HepG2 (cell line): ENCODE data around the gene LRP2. TPM values are rescaled to one million over a fixed set of nuclear protein-coding genes. Genes with fewer than 3 reads are reported as not detected.

ENCODE experiments used
- ATAC-seq: fragments of 200-7000 bp; cut with Tn5 transposase; 3 replicates; pipeline ENCODE4 v1.9.1; 2020; ENCODE audit warnings: mild to moderate bottlenecking, moderate library complexity
- BruUV-seq: library from RNA; stranded (reverse); fragments of 400-500 nt; replicated peaks from 2 replicates; lab custom pipeline; 2021; lab: Mats Ljungman, UMichigan
- CTCF ChIA-PET: fragments of 300-600 bp; formaldehyde crosslinking; extraction: SDS; loops from one replicate; lab custom pipeline; 2021; ENCODE audit warnings: low total read pairs, inconsistent platforms, low intra/inter-chr PET ratio; lab: Yijun Ruan, JAX
- POLR2A ChIA-PET: fragments of 350-600 bp; sonication (Branson Sonifier 250); formaldehyde crosslinking; loops from one replicate; lab custom pipeline; 2020; ENCODE audit warnings: antibody characterized with exemption, inconsistent platforms; lab: Yijun Ruan, JAX
- DNase-seq: peaks from one replicate; pipeline ENCODE4 v3.0.0-alpha.2; 2015; ENCODE audit warnings: low spot score
- FAIRE-seq: peaks from 3 replicates; lab custom pipeline; 2011; peaks lifted over from hg19 to GRCh38; lab: Jason Lieb, UNC
- H2AFZ ChIP-seq: one replicate; pipeline ENCODE4 v1.6.1; 2011; ENCODE audit warnings: low read length, inconsistent platforms
- H3K27ac ChIP-seq: fragments of 300-600 bp; 3 replicates; pipeline ENCODE4 v1.8.0; 2011; ENCODE audit warnings: mixed run types, mild to moderate bottlenecking, mixed read lengths, low read length, inconsistent platforms; ENCODE audit not compliant: insufficient read depth; ENCODE audit errors: extremely low read length
- H3K27me3 ChIP-seq, 2 experiments: fragments of 200-600 bp in 1 of 2; 2 replicates in 1 of 2; 3 replicates in 1 of 2; pipeline versions ENCODE4 v1.6.0 to v1.8.0; 2011; ENCODE audit warnings: low read length in 2 of 2, mild to moderate bottlenecking in 2 of 2, moderate library complexity in 2 of 2, inconsistent platforms in 1 of 2; ENCODE audit not compliant: insufficient read depth in 2 of 2, control insufficient read depth in 1 of 2
- H3K36me3 ChIP-seq, 2 experiments: fragments of 200-600 bp in 1 of 2; replicated peaks in 1 of 2; 2 replicates in 1 of 2; 3 replicates in 1 of 2; pipeline versions ENCODE4 v1.5.1 to v1.8.0; 2011; ENCODE audit warnings: low read length in 2 of 2, inconsistent platforms in 1 of 2; ENCODE audit not compliant: insufficient read depth in 2 of 2, control insufficient read depth in 1 of 2
- H3K4me1 ChIP-seq: 2 replicates; pipeline ENCODE4 v1.5.1; 2012; ENCODE audit warnings: low read length, inconsistent platforms; ENCODE audit not compliant: insufficient read depth
- H3K4me2 ChIP-seq: 2 replicates; pipeline ENCODE4 v1.6.0; 2011; ENCODE audit warnings: low read depth, low read length, inconsistent platforms
- H3K4me3 ChIP-seq, 3 experiments: fragments of 200-600 bp in 1 of 3; sonication (generic), shearing (Covaris generic) in 1 of 3; replicated peaks in 1 of 3; 2 replicates each; pipeline ENCODE4 v1.5.1; 2011 to 2016; ENCODE audit warnings: low read length in 3 of 3, inconsistent platforms in 2 of 3, low read depth in 2 of 3, mild to moderate bottlenecking in 2 of 3, control low read depth in 1 of 3, mixed read lengths in 1 of 3; ENCODE audit not compliant: insufficient read depth in 1 of 3
- H3K79me2 ChIP-seq: one replicate; pipeline ENCODE4 v1.6.1; 2011; ENCODE audit warnings: low read length, inconsistent platforms; ENCODE audit not compliant: insufficient read depth
- H3K9ac ChIP-seq: 2 replicates; pipeline ENCODE4 v1.6.0; 2011; ENCODE audit warnings: mild to moderate bottlenecking, low read depth, low read length, inconsistent platforms; ENCODE audit not compliant: insufficient read depth
- H3K9me3 ChIP-seq: 2 replicates; pipeline ENCODE4 v1.5.1; 2012; ENCODE audit warnings: mild to moderate bottlenecking, low read length
- H4K20me1 ChIP-seq: 2 replicates; pipeline ENCODE4 v1.6.0; 2011; ENCODE audit warnings: inconsistent platforms, mild to moderate bottlenecking, low read length, moderate library complexity; ENCODE audit not compliant: insufficient read depth
- CEBPG ChIP-seq: IDR thresholded peaks from 2 replicates; pipeline ENCODE4 v1.6.1; 2016
- CHD4 ChIP-seq: fragments of 200-600 bp; sonication (generic); IDR thresholded peaks from 2 replicates; pipeline ENCODE4 v1.7.0; 2017; ENCODE audit warnings: mild to moderate bottlenecking, low read length, borderline replicate concordance
- FOXK2 ChIP-seq: fragments of 450-650 bp; IDR thresholded peaks from 2 replicates; pipeline ENCODE4 v1.6.1; 2016
- FOXM1 ChIP-seq: sonication (generic); formaldehyde crosslinking; IDR thresholded peaks from 2 replicates; pipeline ENCODE4 v1.5.0; 2020; ENCODE audit warnings: missing genetic modification reagents
- MATR3 ChIP-seq: sonication (generic); formaldehyde crosslinking; IDR thresholded peaks from 2 replicates; pipeline ENCODE4 v1.4.0; 2020; ENCODE audit warnings: missing genetic modification reagents
- PRDM10 ChIP-seq: sonication (generic); formaldehyde crosslinking; IDR thresholded peaks from 2 replicates; pipeline ENCODE4 v1.4.0; 2020; ENCODE audit warnings: low read depth, missing genetic modification reagents
- RAD51 ChIP-seq: fragments of 450-650 bp; IDR thresholded peaks from 2 replicates; pipeline ENCODE4 v1.6.1; 2016; ENCODE audit warnings: borderline replicate concordance
- RFXAP ChIP-seq: sonication (generic); formaldehyde crosslinking; IDR thresholded peaks from 2 replicates; pipeline ENCODE4 v1.4.0; 2020; ENCODE audit warnings: missing genetic modification reagents, borderline replicate concordance
- SKI ChIP-seq: fragments of 450-650 bp; IDR thresholded peaks from one replicate; pipeline ENCODE4 v1.6.1; 2018; ENCODE audit warnings: mild to moderate bottlenecking; ENCODE audit not compliant: partially characterized antibody
- SRY ChIP-seq: sonication (generic); formaldehyde crosslinking; IDR thresholded peaks from 2 replicates; pipeline ENCODE4 v1.8.0; 2022; ENCODE audit warnings: mild to moderate bottlenecking, missing genetic modification reagents
- TRIM24 ChIP-seq: sonication (generic); formaldehyde crosslinking; IDR thresholded peaks from 2 replicates; pipeline ENCODE4 v1.8.0; 2022; ENCODE audit warnings: mild to moderate bottlenecking, missing genetic modification reagents
- ZBTB21 ChIP-seq: sonication (generic); formaldehyde crosslinking; IDR thresholded peaks from 2 replicates; pipeline ENCODE4 v1.4.0; 2020; ENCODE audit warnings: missing genetic modification reagents
- ZBTB38 ChIP-seq: sonication (generic); formaldehyde crosslinking; IDR thresholded peaks from 2 replicates; pipeline ENCODE4 v1.5.1; 2020; ENCODE audit warnings: mild to moderate bottlenecking, missing genetic modification reagents
- ZMYM4 ChIP-seq: sonication (generic); formaldehyde crosslinking; IDR thresholded peaks from 2 replicates; pipeline ENCODE4 v1.8.1; 2023; ENCODE audit warnings: mild to moderate bottlenecking, missing genetic modification reagents
- ZNF337 ChIP-seq: sonication (generic); formaldehyde crosslinking; IDR thresholded peaks from 2 replicates; pipeline ENCODE4 v1.5.1; 2020; ENCODE audit warnings: missing genetic modification reagents, low read depth, mild to moderate bottlenecking, borderline replicate concordance
- ZNF572 ChIP-seq: sonication (generic); formaldehyde crosslinking; IDR thresholded peaks from 2 replicates; pipeline ENCODE4 v1.5.1; 2020; ENCODE audit warnings: mild to moderate bottlenecking, missing genetic modification reagents
- ZNF652 ChIP-seq: IDR thresholded peaks from 2 replicates; pipeline ENCODE4 v1.6.1; 2016; ENCODE audit warnings: low read depth, borderline replicate concordance
- ZNF678 ChIP-seq: sonication (generic); formaldehyde crosslinking; IDR thresholded peaks from 2 replicates; pipeline ENCODE4 v1.4.0; 2020; ENCODE audit warnings: mild to moderate bottlenecking, missing genetic modification reagents
- ZSCAN30 ChIP-seq: sonication (generic); formaldehyde crosslinking; IDR thresholded peaks from 2 replicates; pipeline ENCODE4 v1.5.0; 2020; ENCODE audit warnings: mild to moderate bottlenecking, missing genetic modification reagents
- ZZZ3 ChIP-seq: sonication (generic); formaldehyde crosslinking; IDR thresholded peaks from 2 replicates; pipeline ENCODE4 v1.4.0; 2020; ENCODE audit warnings: missing genetic modification reagents, mild to moderate bottlenecking, borderline replicate concordance
- in situ Hi-C: cut with HindIII; loops from 2 replicates; pipeline ENCODE4 v1.10.0; 2017; ENCODE audit warnings: low pct_unique_long_range_greater_than_20kb; ENCODE audit not compliant: extremely low pct_ligation_motif_present
- intact Hi-C: fragments of 100-400 bp; cut with micrococcal nuclease; formaldehyde crosslinking; loops from one replicate; pipeline ENCODE4 v1.10.0; 2022; ENCODE audit not compliant: unreplicated experiment
- polyA plus RNA-seq, 8 experiments: library from polyadenylated mRNA; depleted of rRNA in 3 of 8; stranded (reverse) in 7 of 8; unstranded in 1 of 8; fragments of >200 nt; fragmentation: Illumina TruSeq in 4 of 8; extraction: Trizol in 4 of 8; gene quantifications; 2 replicates each; pipeline versions ENCODE4 v1.2.1 to v1.2.3, GENCODE V29; 2011 to 2016; ENCODE audit warnings: low read depth in 4 of 8, missing spikeins in 1 of 8, mixed read lengths in 1 of 8; ENCODE audit not compliant: insufficient read depth in 1 of 8
- total RNA-seq, 5 experiments: library from RNA; depleted of rRNA; stranded (reverse); fragments of >200 nt; fragmentation: Illumina TruSeq; extraction: Trizol; gene quantifications; 2 replicates each; pipeline ENCODE4 v1.2.3, GENCODE V29; 2016; ENCODE audit warnings: low read depth in 1 of 5

The LRP2 gene
- total and polyA plus RNA-seq, 2 of the 13 experiments (the other 11 are each of a cell fraction or from before 2014, with no cell fraction given), result 0.03 to 0.15 TPM

GRCh38 chr2:169366066-169366465 is 3.7 kb upstream of the LRP2 start:
- no peak overlapping the region for H2AFZ ChIP-seq
- CTCF ChIA-PET, result no interaction called here
- no peak overlapping the region for H3K27ac ChIP-seq
- TF ChIP-seq MATR3 (CRISPR knock-in tag) (no peak), CHD4 (no peak), RAD51 (no peak), ZNF652 (CRISPR knock-in tag) (no peak), ZNF572 (CRISPR knock-in tag) (no peak), SRY (CRISPR knock-in tag) (no peak), ZNF678 (CRISPR knock-in tag) (no peak), PRDM10 (CRISPR knock-in tag) (no peak), SKI (no peak), ZMYM4 (CRISPR knock-in tag) (no peak), RFXAP (CRISPR knock-in tag) (no peak), ZSCAN30 (CRISPR knock-in tag) (no peak), ZNF337 (CRISPR knock-in tag) (no peak), ZZZ3 (CRISPR knock-in tag) (no peak), CEBPG (CRISPR knock-in tag) (no peak), FOXK2 (no peak), ZBTB21 (no peak), TRIM24 (CRISPR knock-in tag) (no peak), ZBTB38 (CRISPR knock-in tag) (no peak), FOXM1 (CRISPR knock-in tag) (no peak)
- TF ChIP-seq, all 625 proteins: peak for 0
- H3K79me2 ChIP-seq, result no peaks in the 10 kb centered on the region
- in situ Hi-C loops (no loop called here), intact Hi-C loops (no loop called here)
- H3K36me3 ChIP-seq, result no peaks in the 10 kb centered on the region
- POLR2A ChIA-PET, result no interaction called here
- BruUV-seq, result no TSS peak
- FAIRE-seq (no peak), DNase-seq (no peak), ATAC-seq (no peak)
- no peaks in the 10 kb centered on the region for H4K20me1 ChIP-seq
- no peak overlapping the region for H3K4me2 ChIP-seq
- H3K4me1 ChIP-seq, result peaks cover 41% of the 10 kb centered on the region
- no peak overlapping the region for H3K4me3 ChIP-seq
- no peaks in the 10 kb centered on the region for H3K9me3 ChIP-seq
- no peak overlapping the region for H3K9ac ChIP-seq
- peaks cover 22 to 45% of the 10 kb centered on the region in 2 experiments; a peak in 4 of 5 replicates for H3K27me3 ChIP-seq
